Measurements from ENCODE around the gene TRNT1. TPM values are rescaled to one million over a fixed set of nuclear protein-coding genes. Genes with fewer than 3 reads are reported as not detected.

The TRNT1 gene
- total RNA-seq, 1 experiment from 2014 or later: 21.4 TPM

DNA sequence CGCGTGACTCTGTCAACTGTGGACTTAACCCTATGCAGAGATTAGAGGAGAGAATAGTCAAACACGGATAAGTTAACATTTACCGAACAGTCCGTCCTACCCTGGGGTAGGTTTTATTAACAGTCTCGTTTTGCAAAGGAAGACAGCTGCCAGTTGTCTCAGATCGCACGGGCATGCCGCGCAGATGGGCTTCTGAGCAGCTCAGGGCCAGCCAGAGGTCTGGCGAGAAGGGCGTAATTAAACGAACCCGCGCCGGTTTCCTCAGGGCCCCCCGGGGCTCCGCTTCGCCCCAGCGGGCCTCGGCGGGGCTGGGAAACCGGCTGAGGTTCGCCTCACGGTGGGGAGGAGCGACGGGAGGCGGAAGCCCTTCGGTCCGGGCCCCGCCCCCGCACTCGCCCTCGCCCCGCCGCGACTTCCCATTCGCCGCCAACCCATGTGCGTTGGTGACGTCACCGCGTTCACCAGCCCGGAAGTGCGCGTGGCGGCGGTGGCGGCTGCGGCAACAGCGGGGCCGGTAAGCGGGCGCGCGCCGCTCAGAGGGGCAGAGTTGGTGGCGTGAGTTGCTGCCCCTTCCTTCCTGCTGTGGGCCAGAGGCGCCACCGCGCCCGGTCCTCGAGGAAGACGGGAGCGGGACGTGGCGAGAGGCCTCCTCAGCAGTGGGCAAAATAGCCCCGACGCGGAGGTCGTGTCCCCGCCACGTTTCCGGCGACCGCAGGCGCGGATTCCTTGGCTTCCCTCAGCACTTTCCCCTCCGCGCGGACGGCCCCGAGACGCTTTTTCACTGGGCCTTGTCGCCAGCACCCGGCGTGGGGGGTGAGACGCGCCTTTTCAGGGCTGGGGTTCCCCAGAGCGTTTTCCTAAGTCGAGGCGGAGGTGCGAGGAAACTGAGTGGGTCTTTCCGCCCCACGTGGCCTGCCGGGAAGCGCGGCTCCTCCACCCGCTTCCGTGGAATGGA, at the start of gene TRNT1 (continued):
- TF ChIP-seq, protein P1, sequence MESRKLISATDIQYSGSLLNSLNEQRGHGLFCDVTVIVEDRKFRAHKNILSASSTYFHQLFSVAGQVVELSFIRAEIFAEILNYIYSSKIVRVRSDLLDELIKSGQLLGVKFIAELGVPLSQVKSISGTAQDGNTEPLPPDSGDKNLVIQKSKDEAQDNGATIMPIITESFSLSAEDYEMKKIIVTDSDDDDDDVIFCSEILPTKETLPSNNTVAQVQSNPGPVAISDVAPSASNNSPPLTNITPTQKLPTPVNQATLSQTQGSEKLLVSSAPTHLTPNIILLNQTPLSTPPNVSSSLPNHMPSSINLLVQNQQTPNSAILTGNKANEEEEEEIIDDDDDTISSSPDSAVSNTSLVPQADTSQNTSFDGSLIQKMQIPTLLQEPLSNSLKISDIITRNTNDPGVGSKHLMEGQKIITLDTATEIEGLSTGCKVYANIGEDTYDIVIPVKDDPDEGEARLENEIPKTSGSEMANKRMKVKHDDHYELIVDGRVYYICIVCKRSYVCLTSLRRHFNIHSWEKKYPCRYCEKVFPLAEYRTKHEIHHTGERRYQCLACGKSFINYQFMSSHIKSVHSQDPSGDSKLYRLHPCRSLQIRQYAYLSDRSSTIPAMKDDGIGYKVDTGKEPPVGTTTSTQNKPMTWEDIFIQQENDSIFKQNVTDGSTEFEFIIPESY (IDR thresholded peaks at IDR 0.05; ENCODE audit: extremely low read depth, insufficient replicate concordance, low read length): no peak
- TF ChIP-seq ZNF274 (IDR thresholded peaks at IDR 0.05; ENCODE audit: low read depth, low read length) (no peak), YY1 (IDR thresholded peaks at IDR 0.05; ENCODE audit: extremely low read depth, insufficient replicate concordance, low read depth, low read length) (peak; percentile 4), TCF7L2 (IDR thresholded peaks at IDR 0.05; ENCODE audit: borderline replicate concordance, extremely low read depth, insufficient read depth, insufficient read length) (no peak)

DNA sequence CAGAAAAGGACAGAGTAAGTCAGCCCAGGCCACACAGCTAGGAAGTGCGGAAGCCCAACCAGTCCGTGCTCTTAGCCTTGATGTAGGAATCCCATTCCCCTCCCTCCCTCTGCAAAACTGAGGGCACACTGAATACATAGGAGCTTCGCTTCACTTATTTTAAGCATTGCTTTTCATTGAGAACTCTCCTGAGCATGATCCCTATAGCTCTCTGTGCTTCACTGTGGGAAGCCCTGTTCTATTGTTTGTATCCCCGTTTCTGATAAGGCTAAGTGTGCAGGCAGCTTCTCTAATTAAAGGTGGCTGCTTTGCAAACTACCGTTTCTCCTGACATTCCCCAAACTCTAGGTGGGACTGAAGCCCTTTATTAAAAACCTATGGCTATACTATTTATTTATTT, 46.4 kb upstream of the TRNT1 start:
- Histone ChIP-seq H3K36me3 (ENCODE audit: control insufficient read depth in 1 of 2, insufficient read depth in 2 of 2, low read length in 2 of 2) (no peaks in the 10 kb centered on the region), H3K9me2 (ENCODE audit: insufficient read depth) (no peaks in the 10 kb centered on the region), H3K9me3 (ENCODE audit: control insufficient read depth in 1 of 2, insufficient read depth in 1 of 2, low read depth in 1 of 2, low read length in 2 of 2) (no peaks in the 10 kb centered on the region), H3K4me3 (replicated peaks in 1 of 2; ENCODE audit: low read depth in 1 of 2, low read length in 2 of 2) (no peak overlapping the region), H2AFZ (ENCODE audit: low read depth, low read length, poor library complexity, severe bottlenecking) (no peak overlapping the region), H3K9ac (ENCODE audit: low read length) (no peak overlapping the region), H3K79me2 (ENCODE audit: insufficient read depth, low read length) (no peaks in the 10 kb centered on the region), H4K20me1 (ENCODE audit: insufficient read depth) (no peaks in the 10 kb centered on the region), H3K27me3 (ENCODE audit: insufficient read depth, low read length) (peaks cover 17% of the 10 kb centered on the region), H3K4me1 (ENCODE audit: control insufficient read depth in 1 of 2, insufficient read depth in 2 of 2, low read length in 2 of 2) (no peaks in the 10 kb centered on the region), H3K27ac (ENCODE audit: low read depth, low read length) (no peak overlapping the region), H3K4me2 (ENCODE audit: low read length) (no peak overlapping the region)
- no peak for TF ChIP-seq POLR2AphosphoS5 (IDR thresholded peaks at IDR 0.05; ENCODE audit: low read depth, low read length)
- DNase-seq (ENCODE audit: low read depth, low spot score) (no peak), ATAC-seq (no peak)
- ChIA-PET RAD21 (ENCODE audit: low non-redundant PET in 1 of 2, low total read pairs in 2 of 2, uncharacterized antibody in 2 of 2, unreplicated experiment in 2 of 2) (no interaction called here), POLR2A (interaction anchor here (0.6 kb wide), 1 partner anchor 10 kb away, joined by 3 read pairs; no protein-coding TSS in a partner anchor), CTCF (no interaction called here)
- intact Hi-C loops (cut with micrococcal nuclease): no loop called here
- no TSS peak for BruUV-seq (replicated peaks)
